Measurements from ENCODE around the gene ACER1.
"Not testable (repeated sequence)": the region's sequence is repeated elsewhere in the genome, so short reads cannot be mapped to it uniquely, and the experiment has no call there.

The ACER1 gene

GRCh38 chr19:6288737-6289136, 44.7 kb downstream of the ACER1 start:
- DNase-seq (ENCODE audit: low read depth) = no peak

DNA sequence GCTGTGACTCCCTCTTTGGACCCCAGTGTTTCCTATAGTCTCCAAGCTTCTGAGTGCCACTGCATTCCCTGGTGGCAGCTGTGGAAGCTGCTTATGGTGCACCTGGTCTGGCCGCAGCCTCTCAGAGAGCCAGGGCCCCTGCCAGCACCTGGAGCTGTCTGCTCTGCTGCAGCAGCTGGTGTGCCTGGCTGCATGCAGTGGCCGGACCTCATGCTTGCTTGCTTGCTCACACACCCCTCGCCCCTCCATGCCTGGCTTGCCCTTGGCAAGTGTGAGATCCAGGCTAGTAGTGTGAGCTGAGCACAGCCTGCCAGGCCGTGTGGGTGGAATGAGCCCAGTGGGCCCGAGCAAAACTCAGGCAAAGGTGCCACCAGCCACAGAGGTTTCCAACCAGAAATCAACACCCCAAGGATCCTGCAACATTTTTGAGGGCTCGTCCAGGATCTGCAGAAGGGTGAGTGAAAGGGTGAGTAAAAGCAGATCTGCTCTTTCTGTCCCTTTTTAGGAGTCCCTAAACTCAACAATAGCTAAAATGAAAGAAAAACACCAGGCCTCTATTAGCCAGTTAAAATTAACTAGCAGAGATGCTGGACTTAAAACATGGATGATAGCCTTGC, 46.0 kb downstream of the ACER1 start:
- DNase-seq (ENCODE audit: low read depth) = no peak

- no peak for DNase-seq (ENCODE audit: low read depth)
Measured at GRCh38 chr19:6286676-6287075, 46.7 kb downstream of the ACER1 start.

DNA sequence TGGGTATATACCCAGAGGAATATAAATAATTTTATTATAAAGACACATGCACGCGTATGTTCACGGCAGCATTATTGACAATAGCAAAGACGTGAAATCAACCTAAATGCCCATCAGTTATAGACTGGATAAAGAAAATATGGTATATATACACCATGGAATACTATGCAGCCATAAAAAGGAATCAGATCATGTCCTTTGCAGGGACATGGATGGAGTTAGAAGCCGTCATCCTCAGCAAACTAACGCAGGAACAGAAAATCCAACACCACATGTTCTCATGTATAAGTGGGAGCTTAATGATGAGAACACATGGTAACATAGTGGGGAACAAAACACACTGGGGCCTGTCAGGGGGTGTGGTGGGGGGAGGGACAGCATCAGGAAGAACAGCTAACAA, 51.0 kb downstream of the ACER1 start:
- DNase-seq (ENCODE audit: low read depth) = not testable (repeated sequence)

DNA sequence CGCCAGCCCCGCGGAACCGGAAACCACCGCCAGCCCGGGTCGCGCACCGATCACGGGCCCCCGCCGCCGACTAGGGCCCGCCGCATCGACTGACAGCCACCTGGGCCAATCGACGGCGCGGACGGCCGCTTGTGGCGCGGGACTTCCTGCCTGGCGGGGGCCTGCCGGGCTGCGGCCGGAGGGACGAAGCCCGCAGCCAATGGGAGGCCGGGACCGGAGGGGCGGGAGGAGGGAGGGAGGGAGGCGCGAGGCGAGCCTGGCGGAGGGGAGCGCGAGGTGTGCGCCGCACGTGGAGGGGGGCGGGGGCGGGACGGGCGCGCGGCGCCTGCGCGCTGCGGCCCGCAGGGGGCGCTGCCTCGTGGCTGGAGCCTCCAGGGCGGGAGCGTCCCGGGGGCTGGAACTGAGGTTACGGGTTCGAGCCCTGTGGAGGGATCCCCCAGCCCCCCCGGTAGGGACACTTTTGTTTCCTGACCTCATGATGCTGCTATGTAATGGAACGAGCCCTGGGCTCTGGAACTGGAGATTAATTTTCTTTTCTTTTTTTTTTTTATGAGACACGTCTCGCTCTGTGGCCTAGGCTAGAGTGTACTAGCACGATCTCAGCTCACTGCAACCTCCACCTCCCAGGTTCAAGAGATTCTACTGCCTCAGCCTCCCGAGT, 53.4 kb downstream of the ACER1 start, which contains the start of gene MLLT1:
Gene MLLT1, minus strand, starts transcription at position 45 of the 661 bp plus-strand sequence. CDS start 191 bp downstream, outside the sequence.
- peak; percentile 94 for DNase-seq (ENCODE audit: low read depth)

- no peak for DNase-seq (ENCODE audit: low read depth)
Measured at GRCh38 chr19:6279620-6279930, 53.8 kb downstream of the ACER1 start.

- no peak for DNase-seq (ENCODE audit: low read depth)
Measured at GRCh38 chr19:6278740-6279619, 54.4 kb downstream of the ACER1 start.

DNA sequence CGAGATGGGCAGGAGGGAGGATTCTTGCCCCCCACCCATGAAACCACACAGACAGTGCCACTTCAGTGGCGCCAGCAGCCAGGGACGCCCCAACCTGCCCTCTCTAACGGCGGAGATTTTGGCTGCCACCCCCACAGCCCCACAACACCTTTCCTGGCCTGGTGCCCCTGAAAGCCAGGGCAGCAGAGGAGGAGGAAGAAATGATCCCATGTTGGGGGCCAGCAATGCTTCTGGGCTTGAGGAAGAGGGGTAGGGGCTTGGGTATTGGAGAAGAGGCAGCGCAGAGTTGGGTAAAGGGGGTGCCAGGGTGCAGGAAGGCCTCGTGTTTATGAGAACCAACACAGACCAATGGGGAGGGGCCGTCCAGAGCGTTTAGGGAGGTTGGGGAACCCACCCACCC, 55.4 kb downstream of the ACER1 start:
- no peak for DNase-seq (ENCODE audit: low read depth)

DNA sequence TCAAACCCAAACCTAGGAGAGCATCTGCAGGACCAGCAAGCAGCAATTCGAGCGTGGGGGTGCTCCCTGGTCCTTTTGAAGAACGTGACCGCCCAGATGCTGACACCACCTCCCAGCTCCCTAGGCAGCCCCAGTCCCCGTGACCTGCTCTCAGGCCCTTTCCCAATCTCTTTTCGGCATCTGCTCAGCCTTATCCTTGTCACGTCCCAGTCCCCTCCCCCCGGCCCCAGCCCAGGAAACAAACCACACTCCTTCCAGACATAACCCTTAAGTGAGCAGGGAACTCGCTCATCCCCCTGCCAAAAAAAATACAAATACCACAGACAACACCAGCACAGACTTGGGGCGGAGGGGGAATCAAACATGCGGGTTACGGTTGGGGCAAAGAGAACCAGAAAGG, 57.0 kb downstream of the ACER1 start:
- DNase-seq (ENCODE audit: low read depth) = peak; percentile 49

DNA sequence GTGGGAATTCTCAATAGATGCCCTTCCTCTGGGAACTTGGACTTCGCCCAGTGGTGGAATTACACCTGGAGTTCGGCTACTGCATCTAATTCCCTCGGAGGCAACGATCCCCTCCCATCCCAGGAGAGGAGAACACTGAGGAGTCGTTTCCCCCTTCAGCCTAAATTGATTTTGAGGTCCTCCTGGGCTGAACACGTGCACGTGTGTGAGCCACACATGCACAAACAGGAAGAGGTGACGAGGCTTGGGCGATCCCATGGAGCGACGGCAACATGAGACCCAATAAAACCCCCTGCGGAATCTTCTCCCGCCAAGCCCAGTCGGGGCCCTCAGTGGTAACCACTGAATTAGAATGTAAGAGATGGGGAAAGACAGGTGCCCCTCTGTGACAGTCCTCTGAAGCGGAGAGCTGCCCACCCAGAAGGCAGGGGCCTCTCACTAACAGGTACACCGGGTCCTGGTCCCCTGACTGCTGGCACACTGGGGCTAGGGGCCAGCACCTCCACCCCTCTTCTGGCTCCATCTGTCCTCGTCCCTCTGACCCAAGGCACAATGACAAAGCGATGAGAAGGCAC, 58.2 kb downstream of the ACER1 start:
- no peak for DNase-seq (ENCODE audit: low read depth)

GRCh38 chr19:6274756-6275155, 58.7 kb downstream of the ACER1 start:
- DNase-seq (ENCODE audit: low read depth) = no peak

DNA sequence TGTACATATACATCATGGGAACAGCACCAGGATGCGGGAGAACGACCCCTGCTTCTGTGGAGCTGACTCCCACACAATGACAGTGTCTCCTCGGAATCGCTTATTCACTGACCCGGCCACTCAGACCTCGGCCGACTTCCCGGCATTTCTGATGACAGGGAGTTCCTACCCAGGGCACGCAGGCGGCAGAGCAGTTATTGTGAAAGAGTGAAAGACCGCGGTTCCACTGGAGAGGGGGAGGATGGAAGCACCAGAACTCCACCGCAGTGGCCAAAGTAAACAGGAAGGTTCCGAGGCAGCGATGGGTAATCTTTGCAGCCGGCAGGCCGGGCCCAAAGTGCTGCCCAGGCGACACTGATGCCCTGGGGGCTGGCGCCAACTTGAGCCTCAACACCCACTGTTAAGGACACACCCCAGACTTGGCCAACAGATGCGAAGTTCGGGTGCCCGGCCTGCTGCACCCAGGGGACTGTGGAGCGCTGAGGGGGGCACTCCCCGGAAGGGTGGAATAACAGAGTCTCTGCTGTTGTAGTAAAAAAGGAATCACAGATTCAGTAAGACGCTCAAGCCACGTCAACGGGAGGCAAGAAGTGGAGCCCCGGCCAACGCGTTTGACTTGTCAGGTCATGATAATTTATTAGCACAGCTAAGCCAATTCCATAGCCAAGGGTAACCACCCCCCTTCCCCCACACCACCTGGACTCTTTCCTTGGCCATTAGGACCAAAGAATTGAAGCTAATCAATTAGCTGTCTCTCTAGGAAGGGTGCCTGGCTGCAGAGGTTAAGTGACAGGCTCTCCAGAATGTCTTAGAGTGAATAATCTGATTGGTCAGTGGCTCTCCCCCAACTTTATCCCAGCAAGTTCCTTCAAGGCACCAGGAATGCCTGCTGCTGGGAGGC, 59.5 kb downstream of the ACER1 start:
- no peak for DNase-seq (ENCODE audit: low read depth)

DNA sequence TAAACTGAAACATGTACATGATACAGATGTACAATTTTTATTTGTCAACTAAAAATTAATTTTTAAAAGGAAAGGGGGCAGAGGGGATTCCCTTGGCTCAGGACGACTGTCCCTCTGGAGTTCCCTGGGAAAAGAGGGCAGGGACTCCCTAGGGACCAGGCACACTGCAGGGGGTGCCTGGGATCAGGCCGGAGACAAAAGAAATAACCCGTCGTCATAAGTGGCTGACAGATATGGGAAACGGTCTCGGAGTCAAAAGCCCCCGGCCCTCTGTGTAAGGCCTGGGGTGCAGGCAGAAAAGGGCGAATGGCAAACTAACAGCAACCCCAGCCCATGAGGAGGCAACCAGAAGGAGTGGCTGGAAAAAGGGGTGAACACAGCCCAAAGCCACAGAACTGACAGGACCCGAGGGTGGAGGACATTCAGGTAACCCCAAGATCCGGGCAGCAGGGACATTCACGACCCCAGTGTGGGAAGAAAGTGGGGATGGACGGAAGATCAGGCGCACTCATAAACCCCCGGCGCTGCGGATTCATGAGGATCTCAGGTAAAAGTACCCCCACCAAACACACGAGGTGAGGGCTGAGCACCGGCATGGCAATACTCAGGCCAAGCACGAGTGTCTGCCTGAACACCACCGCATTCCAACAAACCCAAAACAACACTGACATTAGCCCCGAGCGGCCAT, 60.4 kb downstream of the ACER1 start:
- DNase-seq (ENCODE audit: low read depth) = no peak

DNA sequence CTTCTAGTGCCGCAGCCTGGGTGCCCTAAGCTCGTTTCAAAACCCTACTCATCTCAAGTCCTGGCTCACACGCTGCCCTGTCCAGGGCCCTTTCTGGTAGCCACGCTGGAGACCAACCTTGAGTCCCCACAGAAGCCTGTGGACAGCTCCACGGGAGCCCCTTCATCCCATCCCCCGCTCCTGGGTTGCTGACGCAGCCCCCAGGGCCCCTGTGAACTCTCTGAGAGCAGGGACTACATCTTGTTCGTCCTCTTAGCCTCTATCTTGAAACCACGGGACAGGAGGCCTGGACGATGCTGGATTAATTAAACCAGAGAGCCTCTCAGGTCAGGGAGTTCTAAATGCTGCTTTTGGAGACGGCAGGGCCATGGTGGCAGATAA, 61.0 kb downstream of the ACER1 start:
- no peak for DNase-seq (ENCODE audit: low read depth)

GRCh38 chr19:6271721-6272410, 61.5 kb downstream of the ACER1 start:
- DNase-seq (ENCODE audit: low read depth) = no peak

GRCh38 chr19:6271251-6271650, 62.2 kb downstream of the ACER1 start:
- DNase-seq (ENCODE audit: low read depth) = no peak

DNA sequence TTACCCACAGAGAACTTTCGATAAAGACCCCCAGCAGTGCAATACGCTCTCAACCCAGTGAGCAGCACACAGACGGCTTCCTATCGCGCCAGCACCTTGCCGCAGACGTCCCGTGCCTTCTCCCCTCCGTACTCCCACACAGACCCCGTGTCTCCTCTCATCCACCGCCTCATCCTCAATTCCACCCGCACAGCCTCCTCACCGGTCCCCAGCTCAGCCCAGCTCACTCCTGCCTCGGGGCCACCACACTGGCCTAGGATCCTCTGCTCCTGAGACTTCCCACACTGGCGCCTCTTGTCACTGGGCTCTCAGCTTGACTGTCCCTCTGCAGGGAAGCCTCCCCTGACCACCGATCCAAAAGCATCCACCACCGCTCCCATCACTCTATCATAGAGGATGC, 62.6 kb downstream of the ACER1 start:
- DNase-seq (ENCODE audit: low read depth) = no peak

- no peak for DNase-seq (ENCODE audit: low read depth)
Measured at GRCh38 chr19:6270076-6270745, 63.2 kb downstream of the ACER1 start.

DNA sequence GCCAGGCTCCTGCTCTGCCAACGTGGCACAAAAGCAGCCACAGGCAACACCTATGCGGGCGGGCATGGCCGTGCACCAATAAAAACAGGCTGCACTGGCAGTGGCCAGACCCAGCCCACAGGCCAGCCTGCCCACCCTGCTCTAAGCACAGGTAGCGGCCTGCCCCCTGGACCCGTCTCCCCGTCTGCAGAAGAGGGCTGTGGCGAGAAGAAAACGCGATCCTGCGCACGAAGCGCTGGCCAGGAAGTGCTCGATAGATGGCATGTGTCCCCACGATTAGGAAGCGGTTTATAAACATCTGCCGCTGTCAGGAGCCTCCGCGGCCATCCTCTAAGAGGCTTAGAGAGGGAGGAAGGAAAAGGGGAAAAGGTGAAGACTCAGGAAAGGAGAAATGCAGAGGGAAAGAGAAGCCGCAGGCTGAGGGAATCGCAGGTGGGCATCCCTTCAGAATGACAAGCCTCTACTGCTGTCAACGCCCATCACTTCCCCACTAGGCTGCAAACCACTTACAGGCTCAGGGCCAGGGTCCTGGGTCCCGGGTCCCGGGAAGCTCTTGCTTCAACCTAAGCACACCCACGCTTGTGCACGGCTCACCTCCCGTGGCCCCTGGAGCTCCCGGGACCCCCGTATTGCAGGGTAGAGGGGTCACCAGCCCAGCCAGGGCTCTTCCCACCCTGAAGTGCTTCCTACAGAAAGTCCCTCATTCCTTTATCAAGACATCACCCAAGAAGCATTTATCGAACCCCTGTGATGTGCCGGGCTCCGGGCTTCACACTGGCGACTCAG, 64.1 kb downstream of the ACER1 start:
- DNase-seq (ENCODE audit: low read depth) = no peak
